ENCODE results near the gene HYLS1.

HYLS1 gene

DNA sequence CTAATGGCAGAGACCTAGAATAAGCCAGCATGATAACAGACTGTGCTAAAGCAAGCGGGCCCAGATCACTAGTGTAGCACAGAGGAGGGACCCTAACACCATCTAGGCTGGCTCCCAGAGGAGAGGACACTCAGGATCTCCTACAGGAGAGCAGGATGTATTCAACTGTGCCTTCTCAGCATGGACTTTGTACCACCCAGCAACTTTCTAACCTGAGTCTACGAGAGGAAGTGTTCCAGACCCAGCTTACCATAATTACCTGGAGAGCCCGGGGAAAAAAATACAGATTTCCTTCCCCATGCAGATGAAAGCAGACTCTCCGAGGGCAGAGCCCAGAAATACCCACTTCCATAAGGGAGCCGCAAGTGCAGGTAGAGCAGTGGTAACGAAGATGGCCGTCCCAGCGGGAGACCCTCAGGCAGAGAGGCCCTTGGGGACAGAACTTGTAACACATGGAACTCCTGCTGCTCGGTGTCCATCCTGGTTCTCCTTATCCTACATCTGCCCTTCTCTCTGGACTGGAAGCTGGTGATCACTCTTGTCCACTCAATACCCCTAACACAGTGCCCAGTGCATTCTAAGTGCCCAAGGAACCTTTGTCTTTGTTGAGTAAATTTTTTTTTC lies 37.0 kb downstream of the HYLS1 start:
- no peak overlapping the region for H3K27ac ChIP-seq (ENCODE audit: low read depth, low read length)
- H3K27me3 ChIP-seq (ENCODE audit: insufficient read depth, low read length) = peaks cover 29% of the 10 kb centered on the region
- no peak overlapping the region for H3K4me3 ChIP-seq (ENCODE audit: low read depth, low read length)
- H2AFZ ChIP-seq (ENCODE audit: low read length, unreplicated experiment) = no peak overlapping the region
- H3K79me2 ChIP-seq (ENCODE audit: control insufficient read depth, insufficient read depth, low read length, unreplicated experiment) = no peaks in the 10 kb centered on the region
- H3K4me1 ChIP-seq (ENCODE audit: control insufficient read depth, insufficient read depth, low read length, unreplicated experiment) = no peaks in the 10 kb centered on the region
- H3K36me3 ChIP-seq (ENCODE audit: insufficient read depth, low read length) = no peaks in the 10 kb centered on the region

DNA sequence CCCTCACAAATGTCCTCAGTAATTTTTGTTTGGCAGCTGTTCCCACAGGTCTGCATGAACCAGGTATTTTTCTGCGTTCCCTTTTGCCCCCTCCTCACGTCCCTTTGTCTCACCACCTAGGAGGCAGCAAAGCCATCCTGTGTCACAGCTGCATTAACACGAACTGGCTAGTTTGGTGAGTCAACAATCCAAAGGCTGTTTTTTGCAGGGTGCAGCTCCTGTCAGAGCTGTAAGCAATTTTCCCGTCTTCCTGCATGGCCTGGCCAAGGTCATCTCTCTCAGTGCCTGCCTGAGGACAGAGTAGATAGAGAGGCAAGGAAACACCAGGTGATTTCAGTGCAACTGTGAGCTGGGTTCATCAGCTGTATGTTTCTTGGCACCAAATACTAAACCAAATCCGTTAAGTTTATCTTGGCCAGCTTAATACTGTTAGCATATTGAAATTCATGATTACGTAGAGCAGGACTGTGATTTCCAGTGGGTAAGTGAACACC lies 37.8 kb downstream of the HYLS1 start:
- no peak overlapping the region for H3K4me3 ChIP-seq (ENCODE audit: low read depth, low read length)
- H3K27ac ChIP-seq (ENCODE audit: low read depth, low read length) = no peak overlapping the region
- no peaks in the 10 kb centered on the region for H3K79me2 ChIP-seq (ENCODE audit: control insufficient read depth, insufficient read depth, low read length, unreplicated experiment)
- peaks cover 29% of the 10 kb centered on the region for H3K27me3 ChIP-seq (ENCODE audit: insufficient read depth, low read length)
- no peaks in the 10 kb centered on the region for H3K36me3 ChIP-seq (ENCODE audit: insufficient read depth, low read length)
- no peak overlapping the region for H2AFZ ChIP-seq (ENCODE audit: low read length, unreplicated experiment)
- H3K4me1 ChIP-seq (ENCODE audit: control insufficient read depth, insufficient read depth, low read length, unreplicated experiment) = no peaks in the 10 kb centered on the region

DNA sequence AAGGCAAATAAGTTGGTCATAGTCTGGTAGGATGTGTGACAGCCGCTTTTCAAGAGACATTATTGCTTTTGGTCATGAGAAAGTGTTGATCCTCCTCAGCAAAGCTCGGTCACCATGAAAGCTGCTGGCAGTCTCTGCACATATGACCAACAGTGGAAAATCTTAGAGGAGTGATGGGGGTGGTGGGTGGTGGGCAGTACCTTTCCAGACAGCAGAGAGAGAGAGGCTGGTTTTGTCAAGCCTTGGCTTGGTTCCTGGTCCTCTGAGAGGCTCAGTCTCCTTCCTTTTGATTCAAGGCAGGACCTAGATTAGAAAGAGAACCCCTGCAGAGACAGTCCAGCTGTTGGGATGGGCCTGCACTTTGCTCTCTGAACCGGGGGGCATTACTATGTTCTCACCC lies 38.3 kb downstream of the HYLS1 start:
- Histone ChIP-seq H3K27ac (ENCODE audit: low read depth, low read length) (no peak overlapping the region), H3K79me2 (ENCODE audit: control insufficient read depth, insufficient read depth, low read length, unreplicated experiment) (no peaks in the 10 kb centered on the region), H3K4me3 (ENCODE audit: low read depth, low read length) (no peak overlapping the region), H2AFZ (ENCODE audit: low read length, unreplicated experiment) (no peak overlapping the region), H3K27me3 (ENCODE audit: insufficient read depth, low read length) (peaks cover 29% of the 10 kb centered on the region), H3K36me3 (ENCODE audit: insufficient read depth, low read length) (no peaks in the 10 kb centered on the region), H3K4me1 (ENCODE audit: control insufficient read depth, insufficient read depth, low read length, unreplicated experiment) (no peaks in the 10 kb centered on the region)

DNA sequence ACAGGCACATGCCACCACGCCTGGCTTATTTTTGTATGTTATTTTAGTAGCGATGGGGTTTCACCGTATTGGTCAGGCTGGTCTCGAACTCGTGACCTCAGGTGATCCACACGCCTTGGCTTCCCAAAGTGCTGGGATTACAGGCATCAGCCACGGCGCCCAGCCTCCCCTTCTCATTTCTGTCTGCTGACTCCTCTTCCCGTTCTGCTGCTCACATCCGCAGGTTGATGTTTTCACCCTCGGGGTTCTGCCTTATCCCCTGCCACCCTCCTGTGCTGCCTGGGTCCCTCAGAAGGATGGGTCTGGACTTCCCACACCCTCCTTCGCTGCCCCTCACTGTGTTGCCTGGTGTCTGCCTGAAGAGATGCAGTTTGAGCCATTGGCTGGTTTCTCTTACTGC lies 39.2 kb downstream of the HYLS1 start:
- Histone ChIP-seq H3K79me2 (ENCODE audit: control insufficient read depth, insufficient read depth, low read length, unreplicated experiment) (no peaks in the 10 kb centered on the region), H2AFZ (ENCODE audit: low read length, unreplicated experiment) (no peak overlapping the region), H3K36me3 (ENCODE audit: insufficient read depth, low read length) (no peaks in the 10 kb centered on the region), H3K4me1 (ENCODE audit: control insufficient read depth, insufficient read depth, low read length, unreplicated experiment) (no peaks in the 10 kb centered on the region), H3K27me3 (ENCODE audit: insufficient read depth, low read length) (peaks cover 36% of the 10 kb centered on the region), H3K4me3 (ENCODE audit: low read depth, low read length) (no peak overlapping the region), H3K27ac (ENCODE audit: low read depth, low read length) (no peak overlapping the region)

DNA sequence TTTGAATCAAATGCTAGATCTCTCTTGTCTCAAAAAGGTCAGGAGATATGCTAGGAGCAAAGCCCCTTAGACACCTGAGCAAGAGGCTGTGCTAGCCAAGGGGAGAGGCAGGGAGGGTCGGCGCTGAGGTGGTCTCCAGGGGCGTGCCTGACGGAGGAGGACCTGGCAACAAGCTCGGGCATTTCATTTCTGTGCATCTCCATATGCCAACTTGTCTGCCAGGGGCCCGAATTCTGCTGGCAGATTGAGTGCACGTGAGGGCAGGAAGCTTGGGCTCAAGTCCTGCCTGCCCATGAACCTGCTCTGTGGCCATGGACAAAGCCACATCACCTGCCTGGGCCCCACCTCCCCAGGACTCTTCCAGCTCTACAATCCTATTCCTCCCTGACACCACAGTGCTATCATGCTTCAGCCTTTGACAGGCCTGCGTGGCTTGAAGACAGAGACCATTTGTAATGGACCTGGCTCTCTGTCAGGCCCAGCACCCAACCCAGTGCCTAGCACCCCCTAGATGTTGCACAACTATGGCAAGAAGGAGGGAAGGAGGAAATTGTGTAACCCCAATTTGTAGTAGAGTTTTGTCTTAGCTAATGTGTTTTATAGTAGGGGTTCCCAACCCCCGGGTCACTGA lies 42.1 kb downstream of the HYLS1 start:
- Histone ChIP-seq H3K79me2 (ENCODE audit: control insufficient read depth, insufficient read depth, low read length, unreplicated experiment) (no peaks in the 10 kb centered on the region), H2AFZ (ENCODE audit: low read length, unreplicated experiment) (no peak overlapping the region), H3K4me3 (ENCODE audit: low read depth, low read length) (no peak overlapping the region), H3K36me3 (ENCODE audit: insufficient read depth, low read length) (no peaks in the 10 kb centered on the region), H3K27me3 (ENCODE audit: insufficient read depth, low read length) (peaks cover 38% of the 10 kb centered on the region), H3K4me1 (ENCODE audit: control insufficient read depth, insufficient read depth, low read length, unreplicated experiment) (no peaks in the 10 kb centered on the region), H3K27ac (ENCODE audit: low read depth, low read length) (no peak overlapping the region)

DNA sequence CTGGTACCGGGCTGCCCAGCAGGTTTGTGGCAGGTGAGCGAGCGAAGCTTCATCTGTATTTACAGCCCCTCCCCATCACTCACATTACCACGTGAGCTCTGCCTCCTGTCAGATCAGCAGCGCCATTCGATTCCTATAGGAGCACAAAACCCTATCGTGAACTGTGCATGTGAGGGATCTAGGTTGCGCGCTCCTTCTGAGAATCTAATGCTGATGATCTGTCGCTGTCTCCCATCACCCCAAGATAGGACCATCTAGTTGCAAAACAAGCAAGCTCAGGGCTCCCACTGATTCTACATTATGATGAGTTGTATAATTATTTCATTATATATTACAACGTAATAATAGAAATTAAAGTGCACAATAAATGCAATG lies 42.6 kb downstream of the HYLS1 start:
- H3K27ac ChIP-seq (ENCODE audit: low read depth, low read length) = no peak overlapping the region
- no peaks in the 10 kb centered on the region for H3K36me3 ChIP-seq (ENCODE audit: insufficient read depth, low read length)
- H3K4me1 ChIP-seq (ENCODE audit: control insufficient read depth, insufficient read depth, low read length, unreplicated experiment) = no peaks in the 10 kb centered on the region
- no peak overlapping the region for H3K4me3 ChIP-seq (ENCODE audit: low read depth, low read length)
- no peak overlapping the region for H2AFZ ChIP-seq (ENCODE audit: low read length, unreplicated experiment)
- no peaks in the 10 kb centered on the region for H3K79me2 ChIP-seq (ENCODE audit: control insufficient read depth, insufficient read depth, low read length, unreplicated experiment)
- peaks cover 38% of the 10 kb centered on the region for H3K27me3 ChIP-seq (ENCODE audit: insufficient read depth, low read length)

DNA sequence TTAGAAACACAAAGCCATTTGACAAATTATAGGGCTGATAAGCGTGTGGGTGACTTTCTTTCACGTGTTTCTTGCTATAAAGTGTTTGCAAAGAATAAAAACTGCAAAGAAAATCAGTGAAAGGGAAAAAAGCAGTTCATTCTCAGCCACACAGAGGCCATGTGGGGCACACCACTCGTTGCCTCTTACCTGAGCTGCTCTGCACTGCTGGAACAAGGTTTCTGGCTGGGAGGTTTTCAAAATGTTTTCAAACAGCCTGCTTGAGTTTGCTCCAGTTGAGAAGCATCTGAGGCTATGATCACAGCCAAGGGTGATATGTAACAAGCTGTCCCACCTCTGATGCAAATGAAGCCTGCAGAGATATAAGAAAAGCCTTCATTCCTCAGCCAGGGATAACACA lies 43.6 kb downstream of the HYLS1 start:
- H3K4me3 ChIP-seq (ENCODE audit: low read depth, low read length) = no peak overlapping the region
- no peak overlapping the region for H2AFZ ChIP-seq (ENCODE audit: low read length, unreplicated experiment)

DNA sequence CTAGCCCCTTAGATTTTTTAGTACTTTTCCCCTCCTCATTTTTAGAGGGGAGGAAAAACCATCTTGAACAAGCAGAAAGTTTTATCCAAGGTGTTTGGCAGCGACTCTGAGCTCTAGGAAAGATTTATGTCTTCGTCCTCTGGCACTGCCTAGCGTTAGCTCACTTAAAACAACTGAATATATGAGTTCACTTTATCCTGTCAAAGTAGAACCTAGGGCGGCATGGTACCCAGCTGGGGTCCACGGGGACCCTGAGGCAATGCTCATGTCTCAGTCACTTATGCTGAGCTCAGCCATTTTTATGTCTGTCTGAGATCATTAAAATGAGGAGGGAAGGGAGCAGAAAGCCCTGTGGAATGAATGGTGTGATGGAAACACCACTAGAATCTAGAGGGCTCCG lies 44.2 kb downstream of the HYLS1 start:
- Histone ChIP-seq H3K4me3 (ENCODE audit: low read depth, low read length) (no peak overlapping the region), H3K79me2 (ENCODE audit: control insufficient read depth, insufficient read depth, low read length, unreplicated experiment) (no peaks in the 10 kb centered on the region), H3K36me3 (ENCODE audit: insufficient read depth, low read length) (no peaks in the 10 kb centered on the region), H3K4me1 (ENCODE audit: control insufficient read depth, insufficient read depth, low read length, unreplicated experiment) (no peaks in the 10 kb centered on the region), H2AFZ (ENCODE audit: low read length, unreplicated experiment) (no peak overlapping the region), H3K27me3 (ENCODE audit: insufficient read depth, low read length) (peaks cover 33% of the 10 kb centered on the region), H3K27ac (ENCODE audit: low read depth, low read length) (no peak overlapping the region)

More for the DNA sequence above, 43.6 kb downstream of the HYLS1 start:
- H3K36me3 ChIP-seq (ENCODE audit: insufficient read depth, low read length) = no peaks in the 10 kb centered on the region
- H3K79me2 ChIP-seq (ENCODE audit: control insufficient read depth, insufficient read depth, low read length, unreplicated experiment) = no peaks in the 10 kb centered on the region
- peaks cover 33% of the 10 kb centered on the region for H3K27me3 ChIP-seq (ENCODE audit: insufficient read depth, low read length)
- no peaks in the 10 kb centered on the region for H3K4me1 ChIP-seq (ENCODE audit: control insufficient read depth, insufficient read depth, low read length, unreplicated experiment)
- H3K27ac ChIP-seq (ENCODE audit: low read depth, low read length) = no peak overlapping the region

DNA sequence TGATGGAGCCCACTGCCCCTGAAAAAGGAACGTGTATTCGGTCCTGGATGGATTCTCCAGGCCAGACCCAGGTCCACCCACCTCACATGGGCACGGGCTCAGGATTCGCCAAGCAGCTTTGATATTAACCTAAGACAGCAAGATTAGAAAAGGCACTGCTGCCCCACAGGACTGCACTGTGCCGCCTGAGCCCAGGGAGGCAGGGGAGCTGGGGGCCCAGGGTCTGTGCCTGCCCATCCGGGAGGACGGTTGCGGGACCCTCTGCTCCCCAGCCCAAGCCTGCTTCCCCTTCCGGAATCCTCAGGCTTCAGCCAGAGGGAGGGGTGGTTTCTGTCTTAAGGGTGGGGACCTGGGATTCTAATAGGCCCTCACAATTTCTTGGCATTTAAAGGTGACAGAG lies 44.8 kb downstream of the HYLS1 start:
- H3K4me3 ChIP-seq (ENCODE audit: low read depth, low read length) = no peak overlapping the region
- H3K36me3 ChIP-seq (ENCODE audit: insufficient read depth, low read length) = no peaks in the 10 kb centered on the region
- H2AFZ ChIP-seq (ENCODE audit: low read length, unreplicated experiment) = no peak overlapping the region
- H3K27ac ChIP-seq (ENCODE audit: low read depth, low read length) = no peak overlapping the region
- no peaks in the 10 kb centered on the region for H3K4me1 ChIP-seq (ENCODE audit: control insufficient read depth, insufficient read depth, low read length, unreplicated experiment)
- peaks cover 27% of the 10 kb centered on the region for H3K27me3 ChIP-seq (ENCODE audit: insufficient read depth, low read length)
- H3K79me2 ChIP-seq (ENCODE audit: control insufficient read depth, insufficient read depth, low read length, unreplicated experiment) = no peaks in the 10 kb centered on the region

DNA sequence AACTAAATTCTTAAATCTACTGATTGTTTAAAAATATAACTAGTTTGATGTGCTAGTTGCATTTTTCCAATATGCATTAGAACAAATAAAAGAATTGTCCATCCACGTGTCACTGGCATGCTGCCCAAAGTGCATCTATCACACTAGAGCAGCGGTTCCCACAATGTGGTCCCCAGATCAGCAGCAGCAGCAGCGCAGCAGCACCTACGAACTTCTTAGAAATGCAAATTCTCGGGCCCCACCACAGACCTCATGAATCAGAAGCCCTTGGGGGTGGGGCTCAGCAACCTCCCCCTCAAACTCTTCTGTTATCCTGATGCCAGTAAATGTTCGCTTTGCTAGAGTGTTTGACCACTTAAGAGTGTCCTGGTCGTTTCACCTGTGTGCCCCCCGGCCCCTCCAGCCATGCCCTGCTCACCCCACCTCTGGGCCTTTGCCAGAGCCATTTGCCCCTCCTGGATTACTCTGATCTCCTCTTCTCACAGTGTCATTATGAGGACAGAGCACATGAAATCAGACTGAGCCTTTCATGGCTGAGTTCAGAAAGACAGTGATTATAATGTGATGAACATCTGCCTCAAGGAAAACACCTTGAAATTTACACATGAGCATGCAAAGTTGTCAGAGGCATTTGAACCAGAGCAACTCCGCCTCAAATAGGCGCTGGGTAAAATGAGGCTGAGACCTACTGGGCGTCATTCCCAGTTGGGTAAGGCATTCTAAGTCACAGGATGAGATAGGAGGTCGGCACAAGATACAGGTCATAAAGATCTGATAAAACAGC lies 45.8 kb downstream of the HYLS1 start:
- no peaks in the 10 kb centered on the region for H3K79me2 ChIP-seq (ENCODE audit: control insufficient read depth, insufficient read depth, low read length, unreplicated experiment)
- no peaks in the 10 kb centered on the region for H3K36me3 ChIP-seq (ENCODE audit: insufficient read depth, low read length)
- H3K27me3 ChIP-seq (ENCODE audit: insufficient read depth, low read length) = peaks cover 21% of the 10 kb centered on the region
- H3K4me1 ChIP-seq (ENCODE audit: control insufficient read depth, insufficient read depth, low read length, unreplicated experiment) = no peaks in the 10 kb centered on the region
- no peak overlapping the region for H3K4me3 ChIP-seq (ENCODE audit: low read depth, low read length)
- H2AFZ ChIP-seq (ENCODE audit: low read length, unreplicated experiment) = no peak overlapping the region
- no peak overlapping the region for H3K27ac ChIP-seq (ENCODE audit: low read depth, low read length)

DNA sequence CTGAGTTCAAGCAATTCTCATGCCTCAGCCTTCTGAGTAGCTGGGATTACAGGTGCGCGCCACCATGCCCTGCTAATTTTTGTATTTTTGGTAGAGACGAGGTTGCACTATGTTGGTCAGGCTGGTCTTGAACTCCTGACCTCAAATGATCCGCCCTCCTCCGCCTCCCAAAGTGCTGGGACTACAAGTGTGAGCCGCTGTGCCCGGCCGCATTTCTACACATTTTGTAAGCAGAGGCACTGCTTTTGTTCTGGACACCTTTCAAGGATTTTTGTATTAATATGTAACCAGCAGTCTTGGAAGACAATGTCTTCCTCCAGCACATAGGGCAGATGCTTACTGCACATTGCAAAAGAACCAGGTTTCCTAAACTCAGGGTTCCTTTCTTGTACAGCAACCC lies 47.0 kb downstream of the HYLS1 start:
- Histone ChIP-seq H3K27me3 (ENCODE audit: insufficient read depth, low read length) (peaks cover 14% of the 10 kb centered on the region), H2AFZ (ENCODE audit: low read length, unreplicated experiment) (no peak overlapping the region), H3K79me2 (ENCODE audit: control insufficient read depth, insufficient read depth, low read length, unreplicated experiment) (no peaks in the 10 kb centered on the region), H3K4me1 (ENCODE audit: control insufficient read depth, insufficient read depth, low read length, unreplicated experiment) (no peaks in the 10 kb centered on the region), H3K36me3 (ENCODE audit: insufficient read depth, low read length) (no peaks in the 10 kb centered on the region), H3K4me3 (ENCODE audit: low read depth, low read length) (no peak overlapping the region), H3K27ac (ENCODE audit: low read depth, low read length) (no peak overlapping the region)
